Pancreas (tissue), 10 donors: ENCODE results near the gene ASB6. TPM values are rescaled to one million over a fixed set of nuclear protein-coding genes. Genes with fewer than 3 reads are reported as not detected.

Experiments used
- ATAC-seq, 4 donors: fragments of 200-7000 bp; cut with Tn5 transposase; one replicate each; pipeline versions ENCODE4 v1.8.0 to v1.9.1; 2020; ENCODE audit warnings: mild to moderate bottlenecking in 4 of 4, moderate library complexity in 4 of 4
- DNase-seq, 6 donors: peaks; one replicate each; pipeline ENCODE4 v3.0.0-alpha.2; 2020
- FAIRE-seq: peaks from 2 replicates; lab custom pipeline; 2012; peaks lifted over from hg19 to GRCh38; lab: Jason Lieb, UNC
- H3K27ac ChIP-seq, 4 donors: fragments of 200-600 bp; sonication (generic); 1 replicate in 3 of 4; 2 replicates in 1 of 4; pipeline versions ENCODE4 v1.5.0 to v1.8.0; 2020
- H3K27me3 ChIP-seq, 4 donors: fragments of 200-600 bp; one replicate each; pipeline ENCODE4 v1.8.0; 2021
- H3K36me3 ChIP-seq, 3 donors: fragments of 200-600 bp; sonication (generic) in 1 of 3; one replicate each; pipeline versions ENCODE4 v1.5.0 to v1.8.0; 2020 to 2021
- H3K4me1 ChIP-seq, 3 donors: fragments of 200-600 bp; one replicate each; pipeline ENCODE4 v1.8.0; 2021
- H3K4me3 ChIP-seq, 4 donors: fragments of 200-600 bp; sonication (generic) in 2 of 4; one replicate each; pipeline versions ENCODE4 v1.5.0 to v1.8.0; 2020 to 2021
- H3K9me3 ChIP-seq, 4 donors: fragments of 200-600 bp; one replicate each; pipeline ENCODE4 v1.8.0; 2021
- WGBS, 2 donors: extraction: QIAGEN DNeasy Blood & Tissue Kit; methylation state at CpG; one replicate each; pipeline ENCODE4 v1.1.7; 2013; 5-methylcytosine and 5-hydroxymethylcytosine counted together
- intact Hi-C, 3 donors: fragments of 100-400 bp; cut with DNase I; formaldehyde crosslinking; loops; one replicate each; pipeline versions ENCODE4 v1.11.1 to v1.14.2; 2022
- polyA plus RNA-seq, 2 donors: library from polyadenylated mRNA; stranded (reverse); fragments of 200-250 nt; gene quantifications; one replicate each; pipeline ENCODE4 v1.2.3, GENCODE V29; 2013
- total RNA-seq, 6 donors: library from RNA; stranded (reverse); fragmentation: NEBNext Ultra II Directional in 4 of 6; extraction: Animal tissue kit (Norgen Biotek cat#: 25700) in 4 of 6; gene quantifications; one replicate each; pipeline versions ENCODE4 v1.2.1 to v1.2.4, GENCODE V29; 2021 to 2023
- TF ChIP-seq, protein P1 (sequence below), 4 donors: fragments of 200-600 bp; sonication (generic) in 3 of 4; IDR thresholded peaks; one replicate each; pipeline versions ENCODE4 v1.5.0 to v1.8.0; 2021; ENCODE audit warnings: antibody characterized with exemption in 4 of 4
- donor health status: healthy with polysubstance abuse.
- donor health status: DM: no; HTN: no; CAD: no; lungs with moderate emphysema.
- donor health status: DM: no; HTN: no; CAD: no.
- donor health status: control.
- donor health status: control.
- donor health status: Bipolar disorder and iron deficiency.
- donor health status: DM: yes; HTN: yes; CAD: no.
- donor health status: DM: no; HTN: no; CAD: no.
- donor health status: DM: no; HTN: no; CAD: no.
- donor health status: DM: yes; HTN: yes; CAD: no.

The ASB6 gene, protein sequence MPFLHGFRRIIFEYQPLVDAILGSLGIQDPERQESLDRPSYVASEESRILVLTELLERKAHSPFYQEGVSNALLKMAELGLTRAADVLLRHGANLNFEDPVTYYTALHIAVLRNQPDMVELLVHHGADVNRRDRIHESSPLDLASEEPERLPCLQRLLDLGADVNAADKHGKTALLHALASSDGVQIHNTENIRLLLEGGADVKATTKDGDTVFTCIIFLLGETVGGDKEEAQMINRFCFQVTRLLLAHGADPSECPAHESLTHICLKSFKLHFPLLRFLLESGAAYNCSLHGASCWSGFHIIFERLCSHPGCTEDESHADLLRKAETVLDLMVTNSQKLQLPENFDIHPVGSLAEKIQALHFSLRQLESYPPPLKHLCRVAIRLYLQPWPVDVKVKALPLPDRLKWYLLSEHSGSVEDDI
- total RNA-seq (10 to 100 TPM in 1 of 6 donors, 1 to 10 TPM in 5; 6.3 to 13.1 (median 8.3) TPM), polyA plus RNA-seq (10 to 100 TPM; 21.2 to 23.7 TPM)

DNA sequence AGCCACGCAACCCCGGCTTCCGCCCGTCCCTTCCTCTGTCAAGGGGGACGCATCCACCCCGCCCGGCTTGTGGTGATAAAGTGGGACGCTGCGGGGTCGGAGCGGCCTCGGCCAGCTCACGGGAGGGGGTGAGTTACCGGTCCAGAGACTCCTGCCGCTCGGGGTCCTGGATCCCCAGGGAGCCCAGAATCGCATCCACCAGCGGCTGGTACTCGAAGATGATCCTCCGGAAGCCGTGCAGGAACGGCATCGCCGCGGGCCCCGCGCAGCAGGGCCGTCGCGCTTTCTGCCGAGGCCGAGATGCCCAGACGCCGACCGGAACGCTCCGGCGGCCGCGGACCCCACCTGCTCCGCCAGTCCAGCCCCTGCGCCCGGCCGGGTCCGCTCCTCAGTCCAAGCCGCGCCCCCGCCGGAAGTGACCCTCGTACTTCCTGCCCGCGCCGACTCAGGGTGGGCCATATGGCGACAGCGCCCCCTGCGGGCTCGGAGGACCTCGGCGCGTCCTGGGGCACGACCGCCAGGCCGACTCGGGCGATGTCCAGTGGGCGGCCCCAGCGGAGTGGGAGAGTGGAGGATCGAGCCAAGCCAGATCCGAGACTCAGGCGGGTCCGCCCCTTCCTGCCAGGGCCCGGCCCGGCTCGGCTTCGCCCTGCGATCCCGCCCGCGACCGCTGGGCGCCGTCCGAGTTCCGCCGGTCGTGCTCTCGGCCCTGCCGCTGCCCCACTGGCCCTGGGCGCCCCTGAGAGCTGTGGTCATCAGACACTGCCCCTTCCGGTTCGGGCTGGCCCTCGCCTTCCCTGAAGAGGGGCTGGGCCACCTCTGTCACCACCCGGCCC lies at the start of gene ASB6:
ASB6 (minus strand) TSS at position 402 of the 836 bp plus-strand sequence; CDS start at position 250, 152 bp downstream.
- Histone ChIP-seq H3K27me3 (no peaks in the 10 kb centered on the region), H3K27ac (peak within 1 kb of the TSS; percentile 60 to 81 (median 77)), H3K36me3 (peaks cover 0 to 22% (median 14%) of the 10 kb centered on the region in 3 donors), H3K9me3 (no peaks in the 10 kb centered on the region), H3K4me3 (peak within 1 kb of the TSS; percentile 89 to 100 (median 98)), H3K4me1 (peaks cover 16 to 22% (median 17%) of the 10 kb centered on the region in 3 donors)
- 0 to 1% methylated on average over 72 to 93 of the region's 93 CpGs for WGBS, 2 donors
- ATAC-seq (peak; percentile 87 to 96 (median 92)), DNase-seq (peak; percentile 94 to 100 (median 98)), FAIRE-seq (no peak)
- TF ChIP-seq, protein P1, sequence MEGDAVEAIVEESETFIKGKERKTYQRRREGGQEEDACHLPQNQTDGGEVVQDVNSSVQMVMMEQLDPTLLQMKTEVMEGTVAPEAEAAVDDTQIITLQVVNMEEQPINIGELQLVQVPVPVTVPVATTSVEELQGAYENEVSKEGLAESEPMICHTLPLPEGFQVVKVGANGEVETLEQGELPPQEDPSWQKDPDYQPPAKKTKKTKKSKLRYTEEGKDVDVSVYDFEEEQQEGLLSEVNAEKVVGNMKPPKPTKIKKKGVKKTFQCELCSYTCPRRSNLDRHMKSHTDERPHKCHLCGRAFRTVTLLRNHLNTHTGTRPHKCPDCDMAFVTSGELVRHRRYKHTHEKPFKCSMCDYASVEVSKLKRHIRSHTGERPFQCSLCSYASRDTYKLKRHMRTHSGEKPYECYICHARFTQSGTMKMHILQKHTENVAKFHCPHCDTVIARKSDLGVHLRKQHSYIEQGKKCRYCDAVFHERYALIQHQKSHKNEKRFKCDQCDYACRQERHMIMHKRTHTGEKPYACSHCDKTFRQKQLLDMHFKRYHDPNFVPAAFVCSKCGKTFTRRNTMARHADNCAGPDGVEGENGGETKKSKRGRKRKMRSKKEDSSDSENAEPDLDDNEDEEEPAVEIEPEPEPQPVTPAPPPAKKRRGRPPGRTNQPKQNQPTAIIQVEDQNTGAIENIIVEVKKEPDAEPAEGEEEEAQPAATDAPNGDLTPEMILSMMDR (IDR thresholded peaks at IDR 0.05): peak; percentile 100
- intact Hi-C loops: loop anchor here in 1 of 3 donors (5.0 kb wide), 1 partner anchor 150 kb away; no protein-coding TSS in a partner anchor

DNA sequence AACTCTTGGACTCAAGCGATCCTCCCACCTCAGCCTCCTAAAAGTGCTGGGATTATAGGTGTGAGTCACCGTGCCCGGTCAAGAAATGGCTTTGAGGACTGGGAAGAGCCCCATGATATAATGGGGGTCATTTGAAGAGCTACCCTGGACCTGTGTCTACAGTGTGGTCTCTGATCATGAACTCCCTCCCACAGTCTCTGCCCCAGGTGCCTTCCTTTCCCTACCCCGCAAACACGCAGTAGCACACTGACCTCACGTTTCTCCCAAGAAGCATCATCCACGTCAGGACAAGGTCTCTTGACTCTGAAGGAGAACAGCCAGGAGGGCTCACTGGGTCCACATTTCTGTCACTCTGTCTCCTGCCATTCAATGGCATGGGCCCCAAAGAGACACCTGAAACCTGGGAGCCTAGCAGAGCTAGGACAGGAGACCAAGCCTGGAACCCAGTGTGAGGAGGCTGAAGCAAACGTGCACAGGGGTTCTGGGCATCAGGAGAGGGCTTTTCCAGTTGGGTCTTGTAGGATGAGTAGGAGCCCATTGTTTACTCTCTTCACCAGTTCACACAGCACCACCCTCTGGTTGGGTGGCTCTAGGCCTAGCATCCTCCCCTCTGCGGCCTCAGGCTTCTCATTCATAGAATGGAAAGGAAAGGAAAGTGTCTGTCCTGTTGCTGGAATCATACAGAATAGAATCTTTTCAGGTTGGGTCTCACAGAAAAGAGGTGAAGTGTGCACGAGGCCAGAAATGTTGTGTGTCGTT lies 46.5 kb upstream of the ASB6 start:
- Histone ChIP-seq H3K4me1 (no peaks in the 10 kb centered on the region), H3K27ac (no peak overlapping the region), H3K36me3 (no peaks in the 10 kb centered on the region), H3K27me3 (no peaks in the 10 kb centered on the region), H3K4me3 (no peak overlapping the region), H3K9me3 (no peaks in the 10 kb centered on the region)
- no peak for DNase-seq
- no peak for ATAC-seq
- WGBS, 2 donors: 76 to 80% methylated on average over 11 of the region's 11 CpGs
- TF ChIP-seq, protein P1 (IDR thresholded peaks at IDR 0.05): no peak
- intact Hi-C loops: no loop called here
- FAIRE-seq: no peak

DNA sequence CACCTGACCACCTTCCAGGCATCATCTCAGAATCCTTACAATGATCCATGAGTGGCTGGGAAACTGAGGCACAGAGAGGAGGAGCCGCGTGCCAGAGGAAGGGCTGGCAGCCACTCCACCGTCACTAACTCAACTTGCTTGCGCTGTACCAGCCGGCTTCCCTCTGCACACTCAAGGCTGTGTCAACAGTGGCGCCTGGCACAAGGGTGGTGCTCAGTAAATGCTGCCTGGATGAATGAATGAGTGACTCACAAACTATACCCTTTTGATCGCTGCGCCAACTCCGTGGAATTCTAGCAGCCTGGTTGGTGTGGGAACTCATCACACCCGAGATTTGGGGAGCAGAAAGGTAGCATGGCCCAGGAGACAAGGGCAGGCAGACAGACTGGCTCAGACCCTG lies 45.4 kb upstream of the ASB6 start:
- no peak overlapping the region for H3K4me3 ChIP-seq
- no peak for FAIRE-seq
- no peaks in the 10 kb centered on the region for H3K36me3 ChIP-seq
- no peaks in the 10 kb centered on the region for H3K9me3 ChIP-seq
- intact Hi-C loops: no loop called here
- WGBS, 2 donors: 73 to 81% methylated on average over 10 of the region's 10 CpGs
- no peaks in the 10 kb centered on the region for H3K4me1 ChIP-seq
- H3K27ac ChIP-seq: no peak overlapping the region
- TF ChIP-seq, protein P1 (IDR thresholded peaks at IDR 0.05): no peak
- no peaks in the 10 kb centered on the region for H3K27me3 ChIP-seq
- ATAC-seq: no peak
- DNase-seq: no peak

DNA sequence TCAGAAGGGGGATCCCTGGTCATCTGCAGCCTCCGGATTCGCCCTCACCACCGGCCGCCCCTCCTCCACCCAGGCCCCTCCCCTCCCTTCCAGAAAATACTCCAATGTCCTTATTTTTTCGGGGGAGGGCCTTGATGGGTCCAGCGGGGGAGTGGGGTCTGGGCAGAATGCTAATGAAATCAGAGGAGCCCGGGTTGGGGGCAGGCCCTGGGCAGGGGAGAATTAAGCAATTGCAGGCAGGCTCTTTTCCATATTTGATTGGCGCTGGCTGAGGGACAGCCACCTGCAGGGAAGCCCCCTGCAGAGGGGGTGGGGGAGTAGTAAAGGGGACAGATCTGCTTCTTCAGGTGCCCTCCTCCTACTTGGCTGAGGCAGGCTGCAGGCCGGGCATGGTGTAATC lies 44.8 kb upstream of the ASB6 start:
- Histone ChIP-seq H3K27me3 (no peaks in the 10 kb centered on the region), H3K36me3 (no peaks in the 10 kb centered on the region), H3K4me1 (no peaks in the 10 kb centered on the region), H3K4me3 (no peak overlapping the region), H3K27ac (no peak overlapping the region), H3K9me3 (no peaks in the 10 kb centered on the region)
- DNase-seq (no peak), ATAC-seq (no peak), FAIRE-seq (no peak)
- intact Hi-C loops: no loop called here
- WGBS, 2 donors: 50 to 54% methylated on average over 9 of the region's 9 CpGs
- TF ChIP-seq, protein P1 (IDR thresholded peaks at IDR 0.05): no peak
